ENCODE data around the gene EFNA2. TPM values are rescaled to one million over a fixed set of nuclear protein-coding genes. Genes with fewer than 3 reads are reported as not detected.
A peak's percentile ranks its signal among the peaks of the same experiment; 100 is the strongest.

EFNA2 gene
- total RNA-seq, 1 experiment from 2014 or later, result 11.4 TPM

DNA sequence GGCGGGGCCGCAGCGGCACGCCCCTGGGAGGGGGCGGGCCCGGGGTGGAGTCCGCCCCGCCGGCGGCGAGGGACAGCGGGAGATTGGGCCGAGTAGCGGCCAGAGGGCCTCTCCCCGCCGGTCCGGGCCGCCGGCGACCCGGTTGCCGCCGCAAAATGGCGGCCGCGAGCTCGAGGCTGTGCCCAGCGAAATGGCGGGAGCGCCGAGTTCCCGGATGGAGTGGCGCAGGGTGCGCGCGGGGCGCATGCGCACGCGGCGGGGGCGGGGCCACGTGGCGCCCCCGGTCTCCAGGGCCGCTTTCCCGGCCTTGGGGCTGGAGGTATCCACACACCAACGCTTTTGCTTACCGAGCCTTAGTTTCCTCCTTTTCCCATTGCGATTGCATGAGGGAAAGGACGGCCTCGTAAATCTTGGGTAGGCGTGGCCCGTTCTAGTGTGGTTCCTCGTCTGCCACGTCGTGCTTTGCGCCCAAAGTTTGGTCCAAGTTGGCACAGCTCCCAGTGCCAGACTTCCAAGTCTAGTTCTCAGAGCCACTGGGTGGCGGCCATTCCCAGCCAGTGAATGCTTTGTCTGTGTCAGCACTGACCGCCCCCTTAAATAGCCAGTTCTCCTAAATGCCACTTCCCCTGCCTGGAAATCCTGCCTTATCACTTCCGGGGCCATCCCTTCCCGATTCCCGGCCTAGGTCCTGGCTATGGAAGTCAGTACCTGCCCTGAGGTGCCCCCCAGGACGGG, 16.0 kb upstream of the EFNA2 start:
- Mint-ChIP-seq H3K27me3 (ENCODE audit: low read depth) (peaks cover 7% of the 10 kb centered on the region), H3K4me3 (peak overlapping the region; percentile 79), H3K27ac (peak overlapping the region; percentile 97), H3K4me1 (peaks cover 61% of the 10 kb centered on the region), H3K36me3 (peaks cover 42% of the 10 kb centered on the region), H3K9me3 (no peaks in the 10 kb centered on the region)
- ATAC-seq (peak; percentile 0), DNase-seq (ENCODE audit: low spot score) (peak; percentile 79)
- POLR2A ChIA-PET, result interaction anchor here (0.6 to 2.8 kb wide), 18 partner anchors 10 to 299 kb away, joined by 3 to 37 read pairs (median 4); no protein-coding TSS in a partner anchor
- CTCF ChIA-PET, result interaction anchor here (0.8 to 15.6 kb wide), 12 partner anchors 10 to 205 kb away, joined by 3 to 648 read pairs (median 3); partner anchors contain the start of gene ATP5F1D
- TF ChIP-seq, protein P1, sequence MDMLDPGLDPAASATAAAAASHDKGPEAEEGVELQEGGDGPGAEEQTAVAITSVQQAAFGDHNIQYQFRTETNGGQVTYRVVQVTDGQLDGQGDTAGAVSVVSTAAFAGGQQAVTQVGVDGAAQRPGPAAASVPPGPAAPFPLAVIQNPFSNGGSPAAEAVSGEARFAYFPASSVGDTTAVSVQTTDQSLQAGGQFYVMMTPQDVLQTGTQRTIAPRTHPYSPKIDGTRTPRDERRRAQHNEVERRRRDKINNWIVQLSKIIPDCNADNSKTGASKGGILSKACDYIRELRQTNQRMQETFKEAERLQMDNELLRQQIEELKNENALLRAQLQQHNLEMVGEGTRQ (CRISPR knock-in tag; IDR thresholded peaks at IDR 0.05), result peak; percentile 91
- TF ChIP-seq, protein P2, sequence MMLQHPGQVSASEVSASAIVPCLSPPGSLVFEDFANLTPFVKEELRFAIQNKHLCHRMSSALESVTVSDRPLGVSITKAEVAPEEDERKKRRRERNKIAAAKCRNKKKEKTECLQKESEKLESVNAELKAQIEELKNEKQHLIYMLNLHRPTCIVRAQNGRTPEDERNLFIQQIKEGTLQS (CRISPR knock-in tag; conservative IDR thresholded peaks at IDR 0.05), result no peak
- TF ChIP-seq NFE2L1 (CRISPR knock-in tag; IDR thresholded peaks at IDR 0.05) (no peak), JUN (CRISPR knock-in tag; IDR thresholded peaks at IDR 0.05) (no peak), RELA (CRISPR knock-in tag; IDR thresholded peaks at IDR 0.05; ENCODE audit: borderline replicate concordance) (no peak), ZNF219 (CRISPR knock-in tag; IDR thresholded peaks at IDR 0.05; ENCODE audit: borderline replicate concordance) (no peak), OVOL2 (CRISPR knock-in tag; IDR thresholded peaks at IDR 0.05; ENCODE audit: borderline replicate concordance) (no peak; the same call in 1 of the 2 replicates), ZNF396 (CRISPR knock-in tag; IDR thresholded peaks at IDR 0.05; ENCODE audit: borderline replicate concordance) (no peak), IRF2 (CRISPR knock-in tag; IDR thresholded peaks at IDR 0.05; ENCODE audit: borderline replicate concordance, low read depth) (no peak), TEAD1 (CRISPR knock-in tag; IDR thresholded peaks at IDR 0.05) (no peak), ZNF416 (CRISPR knock-in tag; IDR thresholded peaks at IDR 0.05) (peak; percentile 86), MYBL2 (CRISPR knock-in tag; IDR thresholded peaks at IDR 0.05) (0 out of 2 replicates have a peak, but pooled peaks have one; percentile 42), ZNF317 (CRISPR knock-in tag; IDR thresholded peaks at IDR 0.05; ENCODE audit: borderline replicate concordance, low read depth) (no peak), ESRRA (CRISPR knock-in tag; IDR thresholded peaks at IDR 0.05; ENCODE audit: borderline replicate concordance) (no peak), HMGA2 (CRISPR knock-in tag; IDR thresholded peaks at IDR 0.05) (no peak), SMAD3 (CRISPR knock-in tag; IDR thresholded peaks at IDR 0.05; ENCODE audit: borderline replicate concordance) (no peak), ZNF138 (CRISPR knock-in tag; conservative IDR thresholded peaks at IDR 0.05) (no peak), NFATC4 (CRISPR knock-in tag; IDR thresholded peaks at IDR 0.05) (peak; percentile 83)
- TF ChIP-seq, protein P3, sequence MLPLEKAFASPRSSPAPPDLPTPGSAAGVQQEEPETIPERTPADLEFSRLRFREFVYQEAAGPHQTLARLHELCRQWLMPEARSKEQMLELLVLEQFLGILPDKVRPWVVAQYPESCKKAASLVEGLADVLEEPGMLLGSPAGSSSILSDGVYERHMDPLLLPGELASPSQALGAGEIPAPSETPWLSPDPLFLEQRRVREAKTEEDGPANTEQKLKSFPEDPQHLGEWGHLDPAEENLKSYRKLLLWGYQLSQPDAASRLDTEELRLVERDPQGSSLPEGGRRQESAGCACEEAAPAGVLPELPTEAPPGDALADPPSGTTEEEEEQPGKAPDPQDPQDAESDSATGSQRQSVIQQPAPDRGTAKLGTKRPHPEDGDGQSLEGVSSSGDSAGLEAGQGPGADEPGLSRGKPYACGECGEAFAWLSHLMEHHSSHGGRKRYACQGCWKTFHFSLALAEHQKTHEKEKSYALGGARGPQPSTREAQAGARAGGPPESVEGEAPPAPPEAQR (CRISPR knock-in tag; IDR thresholded peaks at IDR 0.05), result no peak
- TF ChIP-seq, protein P4, sequence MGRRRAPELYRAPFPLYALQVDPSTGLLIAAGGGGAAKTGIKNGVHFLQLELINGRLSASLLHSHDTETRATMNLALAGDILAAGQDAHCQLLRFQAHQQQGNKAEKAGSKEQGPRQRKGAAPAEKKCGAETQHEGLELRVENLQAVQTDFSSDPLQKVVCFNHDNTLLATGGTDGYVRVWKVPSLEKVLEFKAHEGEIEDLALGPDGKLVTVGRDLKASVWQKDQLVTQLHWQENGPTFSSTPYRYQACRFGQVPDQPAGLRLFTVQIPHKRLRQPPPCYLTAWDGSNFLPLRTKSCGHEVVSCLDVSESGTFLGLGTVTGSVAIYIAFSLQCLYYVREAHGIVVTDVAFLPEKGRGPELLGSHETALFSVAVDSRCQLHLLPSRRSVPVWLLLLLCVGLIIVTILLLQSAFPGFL (CRISPR knock-in tag; IDR thresholded peaks at IDR 0.05; ENCODE audit: borderline replicate concordance), result no peak
- TF ChIP-seq, protein P5, sequence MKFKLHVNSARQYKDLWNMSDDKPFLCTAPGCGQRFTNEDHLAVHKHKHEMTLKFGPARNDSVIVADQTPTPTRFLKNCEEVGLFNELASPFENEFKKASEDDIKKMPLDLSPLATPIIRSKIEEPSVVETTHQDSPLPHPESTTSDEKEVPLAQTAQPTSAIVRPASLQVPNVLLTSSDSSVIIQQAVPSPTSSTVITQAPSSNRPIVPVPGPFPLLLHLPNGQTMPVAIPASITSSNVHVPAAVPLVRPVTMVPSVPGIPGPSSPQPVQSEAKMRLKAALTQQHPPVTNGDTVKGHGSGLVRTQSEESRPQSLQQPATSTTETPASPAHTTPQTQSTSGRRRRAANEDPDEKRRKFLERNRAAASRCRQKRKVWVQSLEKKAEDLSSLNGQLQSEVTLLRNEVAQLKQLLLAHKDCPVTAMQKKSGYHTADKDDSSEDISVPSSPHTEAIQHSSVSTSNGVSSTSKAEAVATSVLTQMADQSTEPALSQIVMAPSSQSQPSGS (CRISPR knock-in tag; IDR thresholded peaks at IDR 0.05; ENCODE audit: borderline replicate concordance, low read depth), result no peak
- TF ChIP-seq, protein P6, sequence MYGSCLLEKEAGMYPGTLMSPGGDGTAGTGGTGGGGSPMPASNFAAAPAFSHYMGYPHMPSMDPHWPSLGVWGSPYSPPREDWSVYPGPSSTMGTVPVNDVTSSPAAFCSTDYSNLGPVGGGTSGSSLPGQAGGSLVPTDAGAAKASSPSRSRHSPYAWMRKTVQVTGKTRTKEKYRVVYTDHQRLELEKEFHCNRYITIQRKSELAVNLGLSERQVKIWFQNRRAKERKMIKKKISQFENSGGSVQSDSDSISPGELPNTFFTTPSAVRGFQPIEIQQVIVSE (CRISPR knock-in tag; IDR thresholded peaks at IDR 0.05; ENCODE audit: borderline replicate concordance), result no peak
- TF ChIP-seq, protein P7, sequence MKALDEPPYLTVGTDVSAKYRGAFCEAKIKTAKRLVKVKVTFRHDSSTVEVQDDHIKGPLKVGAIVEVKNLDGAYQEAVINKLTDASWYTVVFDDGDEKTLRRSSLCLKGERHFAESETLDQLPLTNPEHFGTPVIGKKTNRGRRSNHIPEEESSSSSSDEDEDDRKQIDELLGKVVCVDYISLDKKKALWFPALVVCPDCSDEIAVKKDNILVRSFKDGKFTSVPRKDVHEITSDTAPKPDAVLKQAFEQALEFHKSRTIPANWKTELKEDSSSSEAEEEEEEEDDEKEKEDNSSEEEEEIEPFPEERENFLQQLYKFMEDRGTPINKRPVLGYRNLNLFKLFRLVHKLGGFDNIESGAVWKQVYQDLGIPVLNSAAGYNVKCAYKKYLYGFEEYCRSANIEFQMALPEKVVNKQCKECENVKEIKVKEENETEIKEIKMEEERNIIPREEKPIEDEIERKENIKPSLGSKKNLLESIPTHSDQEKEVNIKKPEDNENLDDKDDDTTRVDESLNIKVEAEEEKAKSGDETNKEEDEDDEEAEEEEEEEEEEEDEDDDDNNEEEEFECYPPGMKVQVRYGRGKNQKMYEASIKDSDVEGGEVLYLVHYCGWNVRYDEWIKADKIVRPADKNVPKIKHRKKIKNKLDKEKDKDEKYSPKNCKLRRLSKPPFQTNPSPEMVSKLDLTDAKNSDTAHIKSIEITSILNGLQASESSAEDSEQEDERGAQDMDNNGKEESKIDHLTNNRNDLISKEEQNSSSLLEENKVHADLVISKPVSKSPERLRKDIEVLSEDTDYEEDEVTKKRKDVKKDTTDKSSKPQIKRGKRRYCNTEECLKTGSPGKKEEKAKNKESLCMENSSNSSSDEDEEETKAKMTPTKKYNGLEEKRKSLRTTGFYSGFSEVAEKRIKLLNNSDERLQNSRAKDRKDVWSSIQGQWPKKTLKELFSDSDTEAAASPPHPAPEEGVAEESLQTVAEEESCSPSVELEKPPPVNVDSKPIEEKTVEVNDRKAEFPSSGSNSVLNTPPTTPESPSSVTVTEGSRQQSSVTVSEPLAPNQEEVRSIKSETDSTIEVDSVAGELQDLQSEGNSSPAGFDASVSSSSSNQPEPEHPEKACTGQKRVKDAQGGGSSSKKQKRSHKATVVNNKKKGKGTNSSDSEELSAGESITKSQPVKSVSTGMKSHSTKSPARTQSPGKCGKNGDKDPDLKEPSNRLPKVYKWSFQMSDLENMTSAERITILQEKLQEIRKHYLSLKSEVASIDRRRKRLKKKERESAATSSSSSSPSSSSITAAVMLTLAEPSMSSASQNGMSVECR (CRISPR knock-in tag; IDR thresholded peaks at IDR 0.05; ENCODE audit: borderline replicate concordance), result no peak; the same call in 1 of the 2 replicates
- TF ChIP-seq, protein P8, sequence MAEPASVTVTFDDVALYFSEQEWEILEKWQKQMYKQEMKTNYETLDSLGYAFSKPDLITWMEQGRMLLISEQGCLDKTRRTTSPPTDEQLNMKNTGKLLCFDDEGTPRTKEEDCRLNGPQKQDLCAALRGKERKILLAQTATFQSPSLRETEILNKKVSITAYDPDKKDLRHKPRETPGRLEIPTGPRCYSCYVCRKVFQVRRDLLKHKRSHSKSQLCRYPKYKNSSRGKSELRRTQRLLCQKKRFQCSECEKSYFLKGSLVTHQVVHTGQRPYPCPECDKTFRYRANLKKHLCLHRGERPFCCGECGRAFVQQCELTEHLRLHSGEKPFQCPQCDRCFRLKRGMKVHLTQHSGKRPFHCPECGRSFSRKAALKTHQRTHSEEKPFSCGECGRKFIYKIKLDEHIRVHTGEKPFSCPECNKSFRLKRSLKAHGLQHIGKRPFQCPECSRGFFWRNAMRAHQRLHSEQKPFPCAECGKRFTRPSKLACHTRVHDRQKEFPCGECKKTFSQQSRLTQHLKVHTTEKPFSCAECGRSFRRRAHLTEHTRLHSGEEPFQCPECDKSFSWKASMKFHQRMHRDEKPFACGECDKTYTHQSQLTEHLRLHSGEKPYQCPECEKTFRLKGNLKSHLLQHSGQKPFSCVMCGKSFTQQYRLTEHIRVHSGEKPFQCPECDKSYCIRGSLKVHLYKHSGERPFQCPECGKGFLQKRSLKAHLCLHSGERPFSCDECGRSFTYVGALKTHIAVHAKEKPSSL (CRISPR knock-in tag; conservative IDR thresholded peaks at IDR 0.05), result peak; percentile 82; the same call in 1 of the 2 replicates

Data from WTC11 (cell line).